GM18511 (cell line): ENCODE data around the gene SPATA25.
"Not testable (repeated sequence)": the region's sequence is repeated elsewhere in the genome, so short reads cannot be mapped to it uniquely, and the experiment has no call there.

ENCODE experiments used
- ATAC-seq: cut with Tn5 transposase; IDR thresholded peaks from one replicate; pipeline ENCODE4 v1.9.1; 2021; ENCODE audit warnings: mild to moderate bottlenecking, moderate library complexity; ENCODE audit not compliant: unreplicated experiment

SPATA25 gene, protein sequence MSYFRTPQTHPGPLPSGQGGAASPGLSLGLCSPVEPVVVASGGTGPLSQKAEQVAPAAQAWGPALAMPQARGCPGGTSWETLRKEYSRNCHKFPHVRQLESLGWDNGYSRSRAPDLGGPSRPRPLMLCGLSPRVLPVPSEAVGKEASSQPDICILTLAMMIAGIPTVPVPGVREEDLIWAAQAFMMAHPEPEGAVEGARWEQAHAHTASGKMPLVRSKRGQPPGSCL

DNA sequence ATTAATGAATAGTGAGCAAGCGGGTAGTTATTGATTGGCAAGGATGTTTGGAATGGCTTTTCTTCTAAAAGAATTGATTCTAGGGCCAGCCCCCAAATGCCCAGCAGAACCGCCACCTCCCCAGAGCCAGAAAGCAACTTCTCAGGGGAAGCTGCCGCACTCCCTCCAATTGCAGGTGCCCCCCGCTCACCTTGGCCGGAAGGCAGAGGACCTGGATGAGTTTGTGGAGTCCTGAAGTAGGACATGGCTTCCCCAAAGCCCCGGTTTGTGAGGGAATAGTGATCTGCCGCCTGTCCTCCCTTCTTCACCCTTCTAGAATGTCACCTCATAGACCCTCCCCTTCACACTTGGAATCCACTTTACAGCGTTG is at the start of gene SPATA25:
SPATA25 (minus strand) TSS at position 277 of the 370 bp plus-strand sequence; CDS start at position 245, 32 bp downstream.
- no peak for ATAC-seq

DNA sequence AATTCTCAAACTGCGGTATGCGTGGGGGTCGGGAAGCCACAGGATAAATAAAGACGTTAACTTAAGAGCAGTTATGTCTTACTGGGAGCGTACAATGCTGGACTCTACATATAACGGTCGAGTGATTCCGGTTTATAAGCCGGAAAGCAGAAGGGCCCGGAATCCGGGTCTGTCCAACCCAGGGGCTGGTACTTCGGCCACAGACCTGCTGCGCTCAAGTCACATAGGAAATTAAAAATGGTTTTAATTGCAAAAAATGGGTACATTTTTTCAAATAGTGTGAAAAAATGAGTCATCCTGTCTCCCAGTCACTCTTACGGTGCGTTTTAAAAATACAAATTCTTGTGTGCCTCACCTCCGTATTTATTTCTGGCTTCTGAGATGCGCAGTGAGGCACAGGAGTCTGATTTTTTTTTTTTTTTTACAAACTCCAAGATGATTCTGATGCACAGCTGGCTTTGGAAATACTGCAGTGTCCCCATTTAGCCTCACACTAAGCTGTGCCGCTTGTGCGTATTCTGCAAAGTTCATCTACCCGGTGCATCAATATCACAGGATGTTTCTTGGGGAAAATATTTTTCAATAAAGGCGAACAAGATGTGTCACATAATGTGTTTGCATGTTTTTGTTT is 48.1 kb upstream of the SPATA25 start:
- ATAC-seq = peak; percentile 21

DNA sequence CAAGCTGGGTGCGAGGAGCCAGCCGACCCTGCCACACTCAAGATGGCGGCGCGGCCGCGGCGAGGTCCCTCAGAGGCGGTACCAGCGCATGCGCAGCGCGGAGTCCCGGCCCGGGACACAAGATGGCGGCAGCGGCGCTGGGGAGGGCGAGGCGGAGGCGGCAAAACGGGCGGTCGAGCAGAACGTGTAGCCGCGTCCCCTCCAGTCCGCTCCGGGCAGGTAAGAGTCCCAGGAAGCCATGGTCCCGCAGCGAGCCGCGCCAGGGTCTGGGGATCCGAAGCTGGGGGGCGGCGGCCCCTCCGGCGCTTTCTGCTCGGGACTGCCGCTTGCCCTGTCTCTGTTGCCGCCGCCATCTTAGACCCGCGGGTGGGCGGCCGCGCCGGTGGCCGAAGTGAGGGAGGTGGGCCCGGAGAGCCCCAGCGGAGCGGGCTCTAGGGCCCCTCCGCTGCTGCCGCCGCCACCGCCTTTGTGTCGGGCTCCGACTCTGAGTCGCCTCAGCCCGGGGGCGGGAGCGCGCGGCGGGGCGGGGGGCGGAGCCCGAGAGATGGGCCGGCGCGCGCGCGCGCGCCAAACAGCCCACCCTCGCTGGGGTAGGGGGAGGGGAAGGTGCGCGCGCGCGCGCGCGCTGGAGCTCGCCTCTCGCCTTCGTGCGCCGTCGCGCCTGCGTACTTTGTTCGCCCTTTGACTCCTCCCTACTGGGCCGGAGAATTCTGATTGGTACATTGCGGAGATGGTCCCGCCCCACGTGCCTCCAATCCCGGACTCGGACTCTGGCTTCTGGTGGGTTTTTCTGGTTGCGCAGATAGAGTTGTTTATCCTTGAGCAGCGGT is 47.4 kb upstream of the SPATA25 start, which contains the start of gene PCIF1:
PCIF1 (plus strand) TSS at position 98 of the 830 bp plus-strand sequence. CDS start 4,317 bp downstream, outside the sequence.
- peak; percentile 81 for ATAC-seq

DNA sequence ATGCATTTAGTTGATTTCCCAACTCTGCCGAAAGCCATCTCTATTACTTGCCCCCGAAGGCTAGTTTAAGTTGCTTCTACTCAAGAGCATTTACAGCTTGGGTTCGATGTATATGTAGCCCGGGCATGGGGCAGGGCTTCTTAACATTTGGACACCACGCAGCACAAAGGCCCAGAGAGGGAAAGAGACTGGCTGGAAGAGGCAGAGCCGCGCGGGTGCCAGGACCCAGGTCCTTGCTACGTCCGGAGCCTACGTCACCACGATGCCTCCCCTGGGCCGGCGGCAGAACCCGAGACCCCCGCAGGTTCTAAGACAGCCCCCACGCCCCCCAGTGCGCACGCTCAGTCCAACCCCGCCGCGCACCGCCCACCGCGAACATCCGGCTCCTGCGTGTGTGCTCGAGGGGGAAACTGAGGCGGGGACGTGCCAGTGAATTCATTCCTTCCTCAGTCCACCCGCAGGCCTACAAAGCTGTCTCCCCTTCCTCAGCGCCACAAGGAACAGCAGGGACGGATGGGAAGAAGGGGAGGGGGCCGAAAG is 46.7 kb upstream of the SPATA25 start:
- peak; percentile 29 for ATAC-seq

DNA sequence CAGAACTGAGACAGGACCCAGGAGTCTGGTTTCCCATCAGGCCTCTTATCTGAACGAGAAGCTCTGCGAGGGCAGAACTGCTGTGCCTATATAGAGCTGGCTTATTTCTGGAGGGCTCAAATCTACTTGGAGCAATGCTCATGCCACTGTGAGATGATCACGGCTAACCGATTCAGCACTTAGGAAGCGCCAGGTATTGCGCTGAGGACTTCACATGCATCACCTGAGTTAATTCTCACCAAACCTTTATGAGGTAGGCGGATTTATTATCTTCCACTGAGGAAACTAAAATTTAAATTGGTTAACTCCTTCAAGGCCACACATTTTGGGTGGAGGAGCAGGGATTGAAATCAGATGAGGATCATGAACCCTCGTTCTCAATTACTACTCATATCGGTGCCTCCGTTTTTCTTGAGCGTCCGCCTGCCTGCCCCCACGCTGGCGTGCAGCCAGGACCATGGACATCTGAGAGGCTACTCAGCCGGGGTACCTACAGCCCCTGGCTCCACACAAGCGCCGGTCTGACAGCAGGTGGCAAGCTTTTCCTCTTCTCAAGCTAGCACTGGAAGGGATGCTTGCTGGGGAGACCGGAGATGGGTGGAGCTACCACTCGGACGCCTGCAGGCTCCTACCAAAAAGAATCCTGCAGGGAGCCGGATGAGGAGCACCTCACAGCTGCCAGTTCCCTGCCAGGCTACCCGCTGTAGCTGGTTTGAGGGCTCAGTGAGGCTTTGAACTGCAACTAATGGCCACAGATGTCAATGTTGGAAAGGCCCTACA is 46.0 kb upstream of the SPATA25 start:
- ATAC-seq = no peak

DNA sequence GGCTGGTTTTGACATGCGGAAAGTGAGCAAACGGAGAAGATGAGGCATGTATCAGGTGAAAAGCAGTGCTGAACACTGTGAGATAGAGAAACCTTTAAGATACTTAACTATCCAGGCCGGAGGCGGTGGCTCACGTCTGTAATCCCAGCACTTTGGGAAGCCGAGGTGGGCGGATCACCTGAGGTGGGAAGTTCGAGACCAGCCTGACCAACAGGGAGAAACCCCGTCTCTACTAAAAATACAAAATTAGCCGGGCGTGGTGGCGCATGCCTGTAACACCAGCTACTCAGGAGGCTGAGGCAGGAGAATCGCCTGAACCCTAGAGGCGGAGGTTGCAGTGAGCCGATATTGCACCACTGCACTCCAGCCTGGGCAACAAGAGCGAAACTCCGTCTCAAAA is 44.3 kb upstream of the SPATA25 start:
- ATAC-seq = not testable (repeated sequence)

DNA sequence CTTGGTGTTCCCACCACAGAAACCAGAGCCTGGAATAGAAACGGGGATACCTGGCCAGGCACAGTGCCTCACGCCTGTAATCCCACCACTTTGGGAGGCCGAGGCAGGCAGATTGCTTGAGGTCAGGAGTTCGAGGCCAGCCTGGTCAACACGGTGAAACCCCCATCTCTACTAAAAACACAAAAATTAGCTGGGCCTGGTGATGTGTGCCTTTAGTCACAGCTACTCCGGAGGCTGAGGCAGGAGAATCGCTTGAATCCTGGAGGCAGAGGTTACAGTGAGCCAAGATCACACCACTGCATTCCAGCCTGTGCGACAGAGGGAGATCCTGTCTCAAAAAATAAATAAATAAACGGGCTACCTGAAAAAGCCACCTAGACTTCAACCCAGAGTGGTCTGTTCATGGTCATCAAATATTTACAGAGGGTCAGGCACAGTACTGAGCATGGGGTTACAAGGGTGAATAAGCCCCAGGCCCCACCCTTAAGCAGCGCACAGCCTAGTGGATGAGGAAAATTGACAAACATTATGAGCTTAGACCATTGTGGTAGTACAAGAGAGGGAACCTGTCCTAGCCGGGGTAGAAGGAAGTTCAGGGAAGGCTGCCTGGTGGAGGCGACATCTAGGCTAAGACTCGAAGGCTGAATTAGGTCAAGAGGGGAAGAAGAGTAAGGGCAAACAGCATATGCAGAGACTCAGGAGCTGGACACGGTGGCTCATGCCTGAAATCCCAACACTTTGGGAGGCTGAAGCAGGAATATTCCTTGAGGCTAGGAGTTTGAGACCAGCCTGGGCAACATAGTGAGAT is 39.9 kb upstream of the SPATA25 start:
- no peak for ATAC-seq

DNA sequence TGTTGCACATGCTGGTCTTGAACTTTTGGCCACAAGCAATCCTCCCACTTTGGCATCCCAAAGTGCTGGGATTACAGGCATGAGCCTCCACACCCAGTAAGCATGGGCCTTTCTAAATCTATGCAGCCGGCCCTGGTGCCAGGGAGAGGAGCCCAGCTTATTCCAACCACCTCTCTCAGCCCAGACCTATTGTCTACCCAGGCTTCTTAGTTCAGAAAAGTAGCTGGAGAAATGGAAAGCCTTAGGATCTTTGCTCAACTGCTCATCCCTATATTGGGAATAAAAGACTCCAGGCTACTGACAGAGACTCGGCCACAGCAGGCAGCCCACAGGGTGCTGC is 39.3 kb upstream of the SPATA25 start:
- ATAC-seq = no peak

DNA sequence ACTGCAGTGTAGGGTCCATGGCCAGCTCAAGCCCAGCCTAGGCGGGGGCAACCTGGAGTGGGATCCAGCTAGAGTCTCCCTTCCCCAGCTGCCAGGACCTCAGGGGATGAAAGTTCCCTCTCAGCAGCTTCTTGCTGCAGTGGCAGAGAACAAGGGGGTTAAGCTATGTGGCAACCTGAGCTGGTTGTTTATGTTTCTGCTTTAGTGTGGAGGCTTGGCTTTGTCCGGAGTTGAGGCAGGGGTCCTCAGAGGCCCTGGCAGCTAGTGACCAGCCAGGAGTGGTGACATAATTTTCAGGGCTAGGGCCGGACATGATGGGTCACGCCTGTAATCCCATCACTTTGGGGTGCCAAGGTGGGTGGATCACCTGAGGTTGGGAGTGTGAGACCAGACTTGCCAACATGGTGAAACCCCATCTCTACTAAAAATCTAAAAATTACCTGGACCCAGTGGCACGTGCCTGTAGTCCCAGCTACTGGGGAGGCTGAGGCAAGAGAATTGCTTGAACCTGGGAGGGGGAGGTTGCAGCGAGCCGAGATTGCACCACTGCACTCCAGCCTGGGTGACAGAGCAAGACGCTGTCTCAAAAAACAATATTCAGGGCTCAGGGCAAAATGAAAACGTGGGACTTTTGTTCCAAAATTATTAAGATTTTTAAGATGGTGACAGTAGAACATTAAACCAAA is 38.5 kb upstream of the SPATA25 start:
- no peak for ATAC-seq

DNA sequence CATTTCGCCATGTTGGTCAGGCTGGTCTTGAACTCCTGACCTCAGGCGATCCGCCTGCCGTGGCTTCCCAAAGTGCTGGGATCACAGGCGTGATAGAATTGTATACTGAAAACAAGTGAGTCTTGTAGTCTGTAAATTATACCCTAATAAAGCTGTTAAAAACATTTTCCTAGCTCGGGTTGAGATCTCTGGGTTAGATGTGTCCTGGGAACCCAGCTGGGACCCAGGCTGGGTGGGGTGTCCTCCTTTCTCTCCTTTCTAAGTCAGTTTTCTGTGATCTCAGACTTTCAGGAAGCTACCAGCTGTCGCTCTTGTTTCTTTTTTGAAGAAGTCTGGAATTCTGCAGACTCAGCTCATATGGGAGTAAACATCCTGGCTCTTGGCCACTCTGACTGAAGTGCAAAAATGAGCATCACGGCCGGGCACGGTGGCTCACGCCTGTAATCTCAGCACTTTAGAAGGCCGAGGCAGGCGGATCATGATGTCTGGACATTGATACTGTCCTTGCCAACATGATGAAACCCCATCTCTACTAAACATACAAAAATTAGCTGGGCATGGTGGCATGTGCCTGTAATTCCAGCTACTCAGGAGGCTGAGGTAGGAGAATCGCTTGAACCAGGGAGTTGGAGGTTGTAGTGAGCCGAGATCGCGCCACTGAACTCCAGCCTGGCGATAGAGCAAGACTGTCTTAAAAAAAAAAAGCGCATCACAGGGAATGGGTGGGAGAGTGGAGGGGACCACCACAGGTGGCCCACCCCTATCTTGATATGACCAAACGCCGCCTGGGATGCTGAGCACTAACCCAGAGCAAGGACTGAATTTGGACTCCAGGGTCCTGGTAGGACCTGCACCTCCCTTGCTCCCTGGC is 37.2 kb upstream of the SPATA25 start:
- no peak for ATAC-seq

DNA sequence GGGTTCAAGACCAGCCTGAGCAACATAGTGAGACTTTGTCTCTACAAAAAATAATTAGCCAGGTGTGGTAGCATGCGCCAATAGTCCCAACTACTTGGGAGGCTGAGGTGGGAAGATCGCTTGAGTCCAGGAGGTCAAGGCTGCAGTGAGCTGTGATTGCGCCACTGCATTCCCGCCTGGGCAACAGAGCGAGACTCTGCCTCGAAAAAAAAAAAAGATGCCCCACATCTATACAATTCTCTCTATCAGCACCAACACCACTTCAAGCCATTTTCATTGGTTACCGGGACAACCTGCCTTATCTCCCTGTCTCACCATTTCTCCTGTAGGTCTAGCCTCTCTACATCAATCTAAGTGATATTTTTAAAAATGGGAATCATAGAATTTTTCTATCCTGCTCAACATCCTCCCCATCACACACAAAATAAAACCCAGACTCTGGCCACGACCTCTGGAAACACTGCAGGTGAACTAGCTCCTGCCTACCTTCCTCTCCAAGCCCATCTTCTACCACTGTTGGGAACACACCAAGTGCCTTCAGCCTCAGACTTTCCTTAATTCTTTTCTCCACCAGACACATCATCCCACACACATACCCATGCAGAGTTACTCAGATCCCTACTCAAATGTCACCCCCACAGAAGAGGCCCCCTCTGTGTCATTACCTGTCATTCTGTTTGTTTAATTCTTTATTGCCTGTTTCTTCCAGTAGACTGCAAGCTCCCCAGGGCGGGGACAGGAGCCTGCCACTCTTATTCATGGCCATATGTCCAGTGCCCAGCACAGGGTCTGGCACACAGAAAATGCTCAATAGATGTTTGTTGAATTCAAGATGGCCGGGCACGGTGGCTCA is 34.1 kb upstream of the SPATA25 start:
- ATAC-seq = no peak

DNA sequence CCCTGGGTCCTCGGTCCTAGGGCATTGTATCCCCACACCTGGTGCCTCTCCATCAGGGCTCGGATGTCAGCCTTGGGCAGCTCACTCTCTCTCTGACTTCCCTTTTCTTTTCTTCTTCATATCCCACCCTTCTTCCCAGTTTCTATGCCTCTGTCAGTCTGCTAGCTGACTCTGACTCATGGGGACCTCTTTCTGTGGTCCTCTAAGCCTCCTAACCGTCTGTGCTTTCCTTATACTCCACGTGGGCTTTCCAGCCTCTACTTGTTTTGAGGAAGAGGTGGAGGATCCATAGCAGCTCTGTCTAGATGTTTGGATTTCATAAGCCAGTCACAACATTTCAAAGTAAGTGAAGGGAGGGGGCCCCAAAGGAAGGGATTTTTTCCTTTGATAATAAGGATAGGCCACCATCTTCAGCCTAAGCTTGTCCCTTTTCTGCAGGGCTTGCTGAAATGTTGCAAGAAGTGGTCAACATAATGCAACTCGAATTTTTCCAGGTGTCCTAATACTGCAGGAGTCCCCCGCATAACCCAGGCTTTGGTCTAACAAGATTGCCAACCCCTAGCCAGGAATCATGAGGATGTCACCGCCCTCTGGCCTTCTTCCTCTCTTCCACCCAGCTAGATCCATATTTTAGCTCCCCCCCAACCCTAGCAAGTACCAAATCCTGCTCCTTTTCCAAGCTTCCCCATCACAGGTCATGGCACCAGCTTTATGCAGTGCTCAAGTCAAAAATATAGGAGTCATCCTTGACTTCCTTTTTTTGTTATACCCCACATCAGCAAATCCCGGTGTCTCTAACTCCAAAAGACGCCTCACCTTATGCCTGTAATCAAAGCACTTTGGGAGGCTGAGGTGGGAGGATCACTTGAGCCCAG is 33.3 kb upstream of the SPATA25 start:
- no peak for ATAC-seq

DNA sequence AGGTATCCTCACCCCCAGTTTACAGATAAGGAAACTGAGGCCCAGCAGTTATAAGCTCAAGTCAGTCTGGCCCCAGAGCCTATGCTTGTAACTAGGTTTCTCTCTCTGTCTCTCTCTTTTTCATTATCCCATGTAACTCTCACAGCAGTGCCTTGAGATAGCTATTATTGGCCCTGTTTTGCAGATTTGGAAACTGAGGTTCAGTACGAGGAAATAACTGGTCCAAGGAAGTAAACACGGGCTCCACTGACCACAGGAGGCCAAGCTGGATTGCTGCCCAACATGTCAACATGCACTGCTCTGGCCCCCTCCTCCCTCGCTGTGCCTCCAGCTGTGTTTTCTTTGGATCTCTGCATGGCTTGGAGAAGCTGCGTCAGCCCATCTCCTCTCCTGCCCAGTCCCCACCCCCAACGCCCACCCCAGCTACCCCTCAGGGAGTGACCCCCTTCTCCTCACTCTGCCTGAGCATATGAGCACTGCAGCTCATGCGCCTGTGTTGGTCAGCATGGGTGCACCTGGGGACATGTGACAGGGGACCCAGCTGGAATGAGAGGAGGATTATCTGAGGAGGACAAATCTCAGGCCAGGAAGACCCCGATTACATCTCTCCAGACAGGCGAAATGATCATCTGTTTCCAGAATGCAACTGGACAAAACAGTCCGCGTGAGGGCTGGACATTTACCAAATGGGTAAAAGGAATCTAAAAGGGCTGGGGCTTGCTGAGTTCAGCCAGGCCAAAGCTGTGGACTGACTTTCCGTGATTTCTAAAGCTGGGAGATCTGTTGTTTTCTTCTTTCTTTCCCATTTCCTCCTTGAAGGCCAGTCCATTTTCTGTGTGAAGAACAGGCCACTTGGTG is 32.3 kb upstream of the SPATA25 start:
- no peak for ATAC-seq

DNA sequence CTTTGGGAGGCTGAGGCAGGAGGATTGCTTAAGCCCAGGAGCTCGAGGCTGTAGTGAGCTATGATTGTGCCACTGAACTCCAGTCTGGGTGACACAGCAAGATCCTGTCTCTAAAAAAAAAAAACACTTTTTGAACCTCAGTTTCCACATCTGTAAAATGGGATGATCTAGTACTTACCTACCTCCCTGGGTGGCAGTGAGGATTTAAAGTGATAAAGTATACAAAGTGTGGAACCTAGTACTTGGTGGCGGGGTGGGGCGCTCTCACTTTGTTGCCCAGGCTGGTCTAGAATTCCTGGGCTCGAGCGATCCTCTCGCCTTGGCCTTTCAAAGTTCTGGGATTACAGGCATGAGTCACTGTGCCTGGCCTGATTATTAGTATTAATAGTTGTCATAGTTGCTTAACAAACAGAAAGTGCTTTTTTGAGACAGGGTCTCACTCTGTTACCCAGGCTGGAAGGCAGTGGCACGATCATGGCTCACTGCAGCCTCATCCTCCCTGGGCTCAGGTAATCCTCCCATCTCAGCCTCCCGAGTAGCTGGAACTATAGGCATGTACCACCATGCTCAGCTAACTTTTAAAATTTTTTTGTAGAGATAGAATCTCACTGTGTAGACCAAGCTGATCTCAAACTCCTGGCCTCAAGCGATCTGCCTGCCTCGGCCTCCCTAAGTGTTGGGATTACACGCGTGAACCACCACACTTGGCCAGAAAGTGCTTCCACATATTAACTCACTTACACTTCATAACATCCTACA is 31.5 kb upstream of the SPATA25 start:
- no peak for ATAC-seq

DNA sequence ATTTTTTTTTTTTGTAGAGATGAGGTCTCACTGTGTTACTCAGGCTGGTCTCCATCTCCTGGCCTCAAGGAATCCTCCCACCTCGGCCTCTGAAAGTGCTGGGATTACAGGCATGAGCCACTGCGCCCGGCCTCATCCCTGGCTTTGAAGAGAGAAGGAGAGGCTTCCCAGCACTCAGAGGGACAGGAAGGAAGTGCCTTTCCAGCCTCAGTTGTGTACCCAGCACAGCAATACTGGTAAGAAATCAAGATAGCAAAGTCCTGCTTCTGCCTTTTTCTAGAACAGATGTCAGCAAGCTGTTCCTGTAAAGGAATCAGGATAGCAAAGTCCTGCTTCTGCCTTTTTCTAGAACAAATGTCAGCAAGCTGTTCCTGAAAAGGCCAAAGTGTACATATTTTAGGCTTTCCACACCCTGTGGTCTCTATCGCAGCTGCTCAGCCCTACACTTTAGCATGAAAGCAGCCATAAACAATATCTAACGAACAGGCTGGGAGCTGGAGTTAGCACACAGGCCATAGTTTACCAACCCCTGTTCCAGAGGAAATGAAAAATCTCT is 30.8 kb upstream of the SPATA25 start:
- no peak for ATAC-seq
